ENCODE measurements around the gene ZNF182.
"Not testable (repeated sequence)": the region's sequence is repeated elsewhere in the genome, so short reads cannot be mapped to it uniquely, and the experiment has no call there.

DNA sequence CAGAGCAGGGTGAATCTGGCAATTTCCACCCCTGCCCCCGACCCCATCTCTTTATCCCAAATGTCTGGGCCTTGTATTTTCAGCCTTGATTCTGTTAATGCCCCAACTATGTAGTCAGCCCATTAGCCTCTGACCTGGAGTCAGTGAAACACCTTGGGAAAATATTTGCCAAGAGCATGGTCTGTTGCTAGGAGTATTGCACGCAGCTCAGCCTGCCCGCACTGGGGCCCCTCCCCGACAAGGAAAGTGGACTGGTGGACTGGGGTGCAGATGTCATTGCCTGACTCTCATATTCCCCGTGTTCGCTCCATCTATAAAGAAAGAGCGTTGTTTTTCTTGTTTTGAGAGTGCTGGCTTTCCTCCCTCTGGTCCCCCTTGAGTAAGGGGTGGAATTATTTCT is 48.5 kb downstream of the ZNF182 start:
- not testable (repeated sequence) for TF ChIP-seq POLR2A (IDR thresholded peaks at IDR 0.05)
- TF ChIP-seq, protein P1, sequence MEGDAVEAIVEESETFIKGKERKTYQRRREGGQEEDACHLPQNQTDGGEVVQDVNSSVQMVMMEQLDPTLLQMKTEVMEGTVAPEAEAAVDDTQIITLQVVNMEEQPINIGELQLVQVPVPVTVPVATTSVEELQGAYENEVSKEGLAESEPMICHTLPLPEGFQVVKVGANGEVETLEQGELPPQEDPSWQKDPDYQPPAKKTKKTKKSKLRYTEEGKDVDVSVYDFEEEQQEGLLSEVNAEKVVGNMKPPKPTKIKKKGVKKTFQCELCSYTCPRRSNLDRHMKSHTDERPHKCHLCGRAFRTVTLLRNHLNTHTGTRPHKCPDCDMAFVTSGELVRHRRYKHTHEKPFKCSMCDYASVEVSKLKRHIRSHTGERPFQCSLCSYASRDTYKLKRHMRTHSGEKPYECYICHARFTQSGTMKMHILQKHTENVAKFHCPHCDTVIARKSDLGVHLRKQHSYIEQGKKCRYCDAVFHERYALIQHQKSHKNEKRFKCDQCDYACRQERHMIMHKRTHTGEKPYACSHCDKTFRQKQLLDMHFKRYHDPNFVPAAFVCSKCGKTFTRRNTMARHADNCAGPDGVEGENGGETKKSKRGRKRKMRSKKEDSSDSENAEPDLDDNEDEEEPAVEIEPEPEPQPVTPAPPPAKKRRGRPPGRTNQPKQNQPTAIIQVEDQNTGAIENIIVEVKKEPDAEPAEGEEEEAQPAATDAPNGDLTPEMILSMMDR (IDR thresholded peaks at IDR 0.05): not testable (repeated sequence)
